Neural progenitor cell (in vitro differentiated cells): Measurements from ENCODE around the gene GPATCH1. TPM values are rescaled to one million over a fixed set of nuclear protein-coding genes. Genes with fewer than 3 reads are reported as not detected.
"Not testable (repeated sequence)": the region's sequence is repeated elsewhere in the genome, so short reads cannot be mapped to it uniquely, and the experiment has no call there.

ENCODE experiments used
- DNase-seq: peaks from one replicate; pipeline ENCODE4 v3.0.0-alpha.2; 2016; ENCODE audit warnings: low spot score
- H2AFZ ChIP-seq: fragments of 200-600 bp; sonication (generic); replicated peaks from 2 replicates; pipeline ENCODE4 v1.6.1; 2016; ENCODE audit warnings: antibody characterized with exemption
- H3F3A ChIP-seq: fragments of 200-600 bp; sonication (generic); 2 replicates; pipeline ENCODE4 v1.6.1; 2016; ENCODE audit warnings: antibody characterized with exemption, low read depth
- H3K27ac ChIP-seq: fragments of 200-600 bp; sonication (generic); 2 replicates; pipeline ENCODE4 v1.5.1; 2016; ENCODE audit warnings: mild to moderate bottlenecking
- H3K27me3 ChIP-seq: fragments of 200-600 bp; sonication (generic); 2 replicates; pipeline ENCODE4 v1.6.1; 2016; ENCODE audit warnings: mild to moderate bottlenecking, moderate library complexity
- H3K36me3 ChIP-seq: fragments of 200-600 bp; sonication (generic); 2 replicates; pipeline ENCODE4 v1.5.1; 2016
- H3K4me1 ChIP-seq: fragments of 200-600 bp; sonication (generic); 2 replicates; pipeline ENCODE4 v1.6.1; 2016; ENCODE audit warnings: mixed run types
- H3K4me2 ChIP-seq: fragments of 200-600 bp; sonication (generic); 2 replicates; pipeline ENCODE4 v1.6.1; 2016
- H3K4me3 ChIP-seq: fragments of 200-600 bp; sonication (generic); 2 replicates; pipeline ENCODE4 v1.5.1; 2016
- H3K79me2 ChIP-seq: fragments of 200-600 bp; sonication (generic); 2 replicates; pipeline ENCODE4 v1.6.1; 2016; ENCODE audit warnings: low read depth
- H3K9ac ChIP-seq: fragments of 200-600 bp; sonication (generic); 2 replicates; pipeline ENCODE4 v1.6.1; 2016
- H3K9me3 ChIP-seq: fragments of 200-600 bp; sonication (generic); 2 replicates; pipeline ENCODE4 v1.5.1; 2016; ENCODE audit warnings: low read depth
- H4K20me1 ChIP-seq: fragments of 200-600 bp; sonication (generic); 2 replicates; pipeline ENCODE4 v1.6.1; 2016; ENCODE audit warnings: low read depth
- H3K27ac Mint-ChIP-seq: 3 replicates; pipeline ENCODE4 v1.8.0; 2021; ENCODE audit warnings: mixed read lengths
- H3K27me3 Mint-ChIP-seq: 2 replicates; pipeline ENCODE4 v1.8.0; 2022; ENCODE audit warnings: low read depth, mild to moderate bottlenecking, inconsistent platforms, moderate library complexity, mixed read lengths; ENCODE audit not compliant: insufficient read depth
- H3K36me3 Mint-ChIP-seq: 3 replicates; pipeline ENCODE4 v1.8.0; 2021; ENCODE audit warnings: mixed read lengths
- H3K4me1 Mint-ChIP-seq: 3 replicates; pipeline ENCODE4 v1.8.0; 2021; ENCODE audit warnings: mixed read lengths
- H3K4me3 Mint-ChIP-seq: 3 replicates; pipeline ENCODE4 v1.8.0; 2021; ENCODE audit warnings: mild to moderate bottlenecking, moderate library complexity, mixed read lengths
- H3K9me3 Mint-ChIP-seq: 3 replicates; pipeline ENCODE4 v1.8.0; 2020; ENCODE audit warnings: mixed read lengths
- CTCF ChIP-seq: fragments of 200-600 bp; sonication (generic); IDR thresholded peaks from 2 replicates; pipeline ENCODE4 v1.5.1; 2017; ENCODE audit warnings: antibody characterized with exemption, mild to moderate bottlenecking
- EZH2 ChIP-seq: fragments of 200-600 bp; sonication (generic); IDR thresholded peaks from 2 replicates; pipeline ENCODE4 v1.6.1; 2017; ENCODE audit warnings: antibody characterized with exemption, mild to moderate bottlenecking, moderate library complexity
- EZH2phosphoT487 ChIP-seq: fragments of 200-600 bp; sonication (generic); IDR thresholded peaks from 2 replicates; pipeline ENCODE4 v1.6.1; 2017; ENCODE audit warnings: antibody characterized with exemption
- total RNA-seq: library from RNA; depleted of rRNA; stranded (reverse); fragments of >200 nt; gene quantifications from 2 replicates; pipeline ENCODE4 v1.2.3, GENCODE V29; 2015; ENCODE audit warnings: low replicate concordance

The GPATCH1 gene
- total RNA-seq, 1 donor from 2014 or later = 7.0 TPM

GRCh38 chr19:33152176-33152575 lies 71.2 kb downstream of the GPATCH1 start:
- no peaks in the 10 kb centered on the region for H4K20me1 ChIP-seq
- no peaks in the 10 kb centered on the region for H3K79me2 ChIP-seq
- no peak overlapping the region for H3K4me3 Mint-ChIP-seq
- H3K4me3 ChIP-seq = no peak overlapping the region
- no peaks in the 10 kb centered on the region for H3K9me3 ChIP-seq
- H3K27ac ChIP-seq = no peak overlapping the region
- no peak for DNase-seq
- H3K4me1 ChIP-seq = no peaks in the 10 kb centered on the region
- H3K27ac Mint-ChIP-seq = no peak overlapping the region
- H3K36me3 Mint-ChIP-seq = no peaks in the 10 kb centered on the region
- H3F3A ChIP-seq = no peaks in the 10 kb centered on the region
- no peak overlapping the region for H3K9ac ChIP-seq
- H3K4me1 Mint-ChIP-seq = no peaks in the 10 kb centered on the region
- H3K4me2 ChIP-seq = no peak overlapping the region
- no peak overlapping the region for H2AFZ ChIP-seq
- no peaks in the 10 kb centered on the region for H3K36me3 ChIP-seq
- peaks cover 5% of the 10 kb centered on the region for H3K27me3 Mint-ChIP-seq
- no peaks in the 10 kb centered on the region for H3K9me3 Mint-ChIP-seq
- no peaks in the 10 kb centered on the region for H3K27me3 ChIP-seq
- TF ChIP-seq EZH2phosphoT487 = no peak
- TF ChIP-seq CTCF = no peak
- TF ChIP-seq EZH2 = no peak

GRCh38 chr19:33152625-33153024 lies 71.6 kb downstream of the GPATCH1 start:
- not testable (repeated sequence) for H2AFZ ChIP-seq, H3K4me2 ChIP-seq, DNase-seq, H3K4me3 Mint-ChIP-seq, H3K4me1 Mint-ChIP-seq, H3K9me3 Mint-ChIP-seq, H3K4me1 ChIP-seq, H3F3A ChIP-seq, H3K27ac Mint-ChIP-seq, H3K27ac ChIP-seq, H3K36me3 ChIP-seq, H3K4me3 ChIP-seq, H3K79me2 ChIP-seq, H3K9me3 ChIP-seq, H3K36me3 Mint-ChIP-seq, H3K27me3 ChIP-seq, H3K27me3 Mint-ChIP-seq, H4K20me1 ChIP-seq, H3K9ac ChIP-seq

- not testable (repeated sequence) for H3K4me1 ChIP-seq, H3K4me3 ChIP-seq, H4K20me1 ChIP-seq, H3K9me3 Mint-ChIP-seq, H3K36me3 ChIP-seq, H3K9ac ChIP-seq, H3K27ac ChIP-seq, H3K79me2 ChIP-seq, H3K27ac Mint-ChIP-seq, DNase-seq, H2AFZ ChIP-seq, H3K4me2 ChIP-seq, H3K4me3 Mint-ChIP-seq, H3K27me3 Mint-ChIP-seq, H3F3A ChIP-seq, H3K4me1 Mint-ChIP-seq, H3K27me3 ChIP-seq, H3K36me3 Mint-ChIP-seq, H3K9me3 ChIP-seq
These were observed 73.3 kb downstream of the GPATCH1 start for GRCh38 chr19:33154313-33154712.

- Histone ChIP-seq H3K27ac (no peak overlapping the region), H4K20me1 (no peaks in the 10 kb centered on the region), H3K9ac (no peak overlapping the region), H2AFZ (no peak overlapping the region), H3K79me2 (no peaks in the 10 kb centered on the region), H3K4me1 (no peaks in the 10 kb centered on the region), H3K9me3 (no peaks in the 10 kb centered on the region), H3K4me3 (no peak overlapping the region), H3K4me2 (no peak overlapping the region), H3K36me3 (no peaks in the 10 kb centered on the region), H3K27me3 (no peaks in the 10 kb centered on the region), H3F3A (no peaks in the 10 kb centered on the region)
- H3K9me3 Mint-ChIP-seq = no peaks in the 10 kb centered on the region
- peaks cover 7% of the 10 kb centered on the region for H3K27me3 Mint-ChIP-seq
- no peak overlapping the region for H3K4me3 Mint-ChIP-seq
- TF ChIP-seq CTCF = no peak
- H3K27ac Mint-ChIP-seq = no peak overlapping the region
- peaks cover 2% of the 10 kb centered on the region for H3K36me3 Mint-ChIP-seq
- H3K4me1 Mint-ChIP-seq = no peaks in the 10 kb centered on the region
- no peak for DNase-seq
These were observed 75.4 kb downstream of the GPATCH1 start for GRCh38 chr19:33156334-33156733.
